Fibroblast of gingiva (primary cell): ENCODE measurements around the gene CYP11A1.

Experiments used
- DNase-seq: peaks from one replicate; pipeline ENCODE4 v3.0.0-alpha.2; 2011; ENCODE audit warnings: low read depth

The CYP11A1 gene

GRCh38 chr15:74367296-74367854 is at the start of gene CYP11A1:
Gene CYP11A1 (minus strand): TSS chr15:74367646. CDS start chr15:74367585, 61 bp downstream.
- DNase-seq: no peak

GRCh38 chr15:74417225-74417624 is 49.8 kb upstream of the CYP11A1 start:
- peak; percentile 12 for DNase-seq

- no peak for DNase-seq
Measured at GRCh38 chr15:74415966-74416916, 48.8 kb upstream of the CYP11A1 start.

GRCh38 chr15:74414603-74415338 is 47.3 kb upstream of the CYP11A1 start:
- DNase-seq: peak; percentile 9

GRCh38 chr15:74414081-74414580 is 46.7 kb upstream of the CYP11A1 start:
- no peak for DNase-seq

- DNase-seq: no peak
Measured at GRCh38 chr15:74413350-74414080, 46.1 kb upstream of the CYP11A1 start.

- DNase-seq: no peak
Measured at GRCh38 chr15:74412159-74412558, 44.7 kb upstream of the CYP11A1 start.

- no peak for DNase-seq
Measured at GRCh38 chr15:74411686-74412085, 44.2 kb upstream of the CYP11A1 start.

- no peak for DNase-seq
Measured at GRCh38 chr15:74410502-74410901, 43.1 kb upstream of the CYP11A1 start.

- no peak for DNase-seq
Measured at GRCh38 chr15:74409225-74409624, 41.8 kb upstream of the CYP11A1 start.

GRCh38 chr15:74408815-74409214 is 41.4 kb upstream of the CYP11A1 start:
- no peak for DNase-seq

GRCh38 chr15:74408385-74408784 is 40.9 kb upstream of the CYP11A1 start:
- no peak for DNase-seq

- peak; percentile 82 for DNase-seq
Measured at GRCh38 chr15:74406992-74407705, 39.7 kb upstream of the CYP11A1 start.

GRCh38 chr15:74406517-74406916 is 39.1 kb upstream of the CYP11A1 start:
- no peak for DNase-seq

GRCh38 chr15:74405823-74406222 is 38.4 kb upstream of the CYP11A1 start:
- DNase-seq: no peak

- no peak for DNase-seq
Measured at GRCh38 chr15:74403991-74404563, 36.6 kb upstream of the CYP11A1 start.

- no peak for DNase-seq
Measured at GRCh38 chr15:74403588-74403919, 36.1 kb upstream of the CYP11A1 start.

GRCh38 chr15:74402873-74403587 is 35.6 kb upstream of the CYP11A1 start:
- DNase-seq: no peak

- DNase-seq: no peak
Measured at GRCh38 chr15:74402337-74402841, 34.9 kb upstream of the CYP11A1 start.
